Stimulated activated naive CD8-positive, alpha-beta T cell treated with anti-CD3 and anti-CD28 coated beads, Interleukin-15, Interleukin-2, amounts not matched to agents 100 U/mL and 50 U/mL, for 24 hours (primary cell): ENCODE results near the gene CIDEA.
A peak's percentile ranks its signal among the peaks of the same experiment; 100 is the strongest.
"Not testable (repeated sequence)": the region's sequence is repeated elsewhere in the genome, so short reads cannot be mapped to it uniquely, and the experiment has no call there.

ENCODE experiments used
- ATAC-seq: fragments of 150-1000 bp; cut with Tn5 transposase; one replicate; pipeline ENCODE4 v1.10.0; 2021
- DNase-seq: peaks from one replicate; pipeline ENCODE4 v3.0.0; 2021

Gene CIDEA, protein sequence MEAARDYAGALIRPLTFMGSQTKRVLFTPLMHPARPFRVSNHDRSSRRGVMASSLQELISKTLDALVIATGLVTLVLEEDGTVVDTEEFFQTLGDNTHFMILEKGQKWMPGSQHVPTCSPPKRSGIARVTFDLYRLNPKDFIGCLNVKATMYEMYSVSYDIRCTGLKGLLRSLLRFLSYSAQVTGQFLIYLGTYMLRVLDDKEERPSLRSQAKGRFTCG

GRCh38 chr18:12254136-12254819, at the start of gene CIDEA:
CIDEA (plus strand) TSS chr18:12254361; CDS start chr18:12254384, 23 bp downstream.
- DNase-seq (no peak), ATAC-seq (peak; percentile 36)

DNA sequence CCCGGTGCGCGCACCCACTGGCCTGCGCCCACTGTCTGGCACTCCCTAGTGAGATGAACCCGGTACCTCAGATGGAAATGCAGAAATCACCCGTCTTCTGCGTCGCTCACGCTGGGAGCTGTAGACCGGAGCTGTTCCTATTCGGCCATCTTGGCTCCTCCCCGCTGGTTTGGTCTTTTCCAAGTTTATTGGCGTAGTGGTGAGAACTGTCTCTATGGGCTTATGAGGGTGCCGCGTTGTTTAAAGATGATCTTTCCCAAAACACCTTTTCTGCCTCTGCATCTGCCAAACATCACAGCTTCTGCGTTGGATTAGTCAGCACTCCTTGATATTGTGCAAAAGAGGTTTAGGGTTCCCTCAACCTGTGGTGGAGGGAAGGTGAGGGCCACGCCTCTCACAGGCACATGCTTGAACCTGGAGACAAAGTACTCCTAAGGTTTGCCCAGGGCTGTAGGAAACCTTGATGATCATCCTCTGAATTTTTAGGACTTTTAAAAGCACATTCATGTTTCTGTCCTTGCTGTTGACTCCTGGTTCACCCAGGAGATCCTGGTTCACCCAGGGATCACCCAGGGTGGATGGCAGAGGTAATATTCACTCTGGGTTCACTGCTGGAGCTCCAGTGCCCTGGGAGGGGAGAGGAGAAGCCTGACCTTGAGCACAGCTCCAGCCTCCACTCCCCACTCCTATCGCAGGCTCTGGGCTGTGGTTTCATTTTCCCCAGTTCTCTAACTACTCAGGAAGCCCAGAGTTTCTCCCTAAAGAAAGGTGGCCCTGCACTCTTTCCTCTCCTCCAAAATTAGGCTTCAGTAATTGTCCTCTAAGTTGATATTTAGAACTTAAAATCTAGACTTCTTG, 45.6 kb upstream of the CIDEA start:
- ATAC-seq = not testable (repeated sequence)

DNA sequence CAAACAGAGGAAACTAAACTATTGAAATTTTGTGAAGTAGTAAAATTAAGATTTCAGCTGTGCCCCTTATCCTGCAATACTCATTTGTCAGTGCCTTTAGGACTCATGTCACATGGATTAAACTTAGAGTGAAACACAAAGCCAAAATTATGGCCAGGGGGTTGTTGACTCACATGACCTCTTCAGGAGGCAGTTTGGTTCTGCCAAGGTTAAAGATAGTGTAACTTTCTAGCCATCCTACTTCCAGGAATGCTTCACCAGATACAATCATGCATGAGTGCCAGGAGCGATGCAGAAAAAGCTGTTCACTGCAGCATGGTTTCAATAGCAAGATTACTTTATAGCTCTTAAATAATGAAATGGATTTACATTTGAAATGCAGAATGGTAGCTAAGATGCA, 41.9 kb upstream of the CIDEA start:
- ATAC-seq, DNase-seq: not testable (repeated sequence)

More for the DNA sequence above, 45.6 kb upstream of the CIDEA start:
- DNase-seq = not testable (repeated sequence)

- ATAC-seq, DNase-seq: not testable (repeated sequence)
These were observed 39.7 kb upstream of the CIDEA start for GRCh38 chr18:12214296-12215005.

DNA sequence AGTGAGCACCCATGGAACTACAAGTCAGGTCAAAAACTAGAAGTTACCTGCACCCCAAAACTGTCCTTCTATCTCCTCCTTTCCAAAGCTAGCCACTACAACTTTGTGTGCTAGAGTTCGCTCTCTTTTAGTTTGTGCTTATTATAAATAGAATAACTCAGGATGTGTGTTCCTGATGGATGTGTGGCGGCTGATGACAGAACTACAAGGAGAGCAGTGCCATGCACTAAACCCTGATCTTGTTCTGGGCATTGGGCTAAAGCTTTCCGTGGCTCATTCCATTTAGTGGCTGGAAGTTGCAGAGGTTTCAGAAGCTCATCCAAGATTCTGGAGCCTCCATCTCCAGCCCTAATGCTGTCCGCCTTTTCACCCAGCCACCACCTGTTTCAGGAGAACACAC, 37.7 kb upstream of the CIDEA start:
- not testable (repeated sequence) for ATAC-seq, DNase-seq

DNA sequence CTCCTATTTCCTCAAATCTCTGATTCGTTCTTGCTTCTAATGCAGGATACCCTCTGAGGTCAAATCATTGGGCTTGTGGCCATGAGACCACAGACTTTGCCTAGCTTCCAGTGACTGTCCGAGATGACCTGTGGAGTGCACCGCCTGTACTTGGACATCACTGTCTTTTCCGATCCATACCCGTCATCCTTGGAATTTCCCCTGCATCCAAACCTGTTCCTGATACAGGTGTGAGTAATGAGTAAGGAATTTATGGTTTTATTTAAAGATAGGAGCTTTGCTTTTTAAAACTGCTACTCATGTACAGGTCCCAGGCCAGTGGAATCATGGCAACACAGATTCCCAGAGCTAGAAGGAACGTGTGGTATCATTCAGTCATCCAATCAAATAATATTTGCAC, 35.6 kb upstream of the CIDEA start:
- DNase-seq, ATAC-seq: not testable (repeated sequence)

DNA sequence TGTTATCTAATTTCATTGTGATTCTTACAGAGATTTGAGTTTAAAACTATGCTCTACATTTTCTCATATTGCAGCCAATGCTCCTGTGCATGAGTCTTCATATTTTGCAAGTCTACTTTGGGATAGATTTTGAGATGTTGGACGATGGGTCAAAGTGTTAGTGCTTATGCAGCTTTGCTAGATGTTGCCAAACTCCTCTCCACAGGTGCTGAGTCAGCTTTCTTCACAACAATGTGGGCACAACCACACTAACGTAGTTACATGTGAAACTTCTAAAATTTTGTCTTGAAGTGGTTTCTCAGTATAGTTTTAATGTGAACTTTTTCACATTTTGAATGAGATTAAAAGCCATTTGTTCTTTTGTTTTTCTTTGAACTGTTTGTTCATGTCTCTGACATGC, 32.1 kb upstream of the CIDEA start:
- ATAC-seq, DNase-seq: not testable (repeated sequence)

GRCh38 chr18:12223326-12223725, 30.8 kb upstream of the CIDEA start:
- DNase-seq, ATAC-seq: not testable (repeated sequence)

- ATAC-seq = not testable (repeated sequence)
These were observed 27.4 kb upstream of the CIDEA start for GRCh38 chr18:12226807-12227206.

DNA sequence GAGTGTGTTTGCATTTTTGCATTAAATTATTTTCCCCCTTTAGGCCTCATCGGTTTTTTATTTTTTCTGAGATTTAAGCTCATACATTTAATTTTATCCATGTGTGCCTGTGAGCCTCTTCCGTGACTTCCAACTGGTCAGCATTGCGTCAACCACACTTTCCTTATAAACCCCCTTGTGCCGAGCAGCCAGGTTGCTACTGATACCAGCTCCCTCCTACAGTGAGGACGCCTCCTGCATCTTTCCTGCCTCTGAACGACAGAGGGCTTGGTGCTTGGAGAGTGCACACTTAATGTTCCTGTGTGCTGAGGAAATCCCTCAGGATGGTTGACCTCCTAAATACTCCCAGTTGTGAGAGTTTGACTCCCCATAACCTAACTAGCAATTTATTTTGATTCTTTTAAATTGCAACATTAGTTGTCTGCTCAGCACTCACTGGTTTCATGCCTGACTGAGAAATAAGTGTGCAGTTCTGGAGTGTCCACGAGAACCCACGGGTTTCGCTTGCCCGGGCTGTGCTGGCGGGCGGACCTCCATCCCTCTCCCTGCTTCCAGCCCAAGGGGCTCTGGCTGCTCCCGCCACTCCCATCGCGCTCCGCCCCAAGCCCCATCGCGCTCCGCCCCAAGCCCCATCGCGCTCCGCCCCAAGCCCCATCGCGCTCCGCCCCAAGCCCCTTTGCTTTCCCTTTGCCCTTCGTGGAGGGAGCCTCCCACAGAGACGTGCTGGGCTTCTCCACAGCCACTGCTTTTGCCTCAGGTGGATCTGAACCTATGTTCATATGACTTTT, 26.6 kb upstream of the CIDEA start:
- not testable (repeated sequence) for DNase-seq, ATAC-seq

More at GRCh38 chr18:12226807-12227206, 27.4 kb upstream of the CIDEA start:
- DNase-seq = not testable (repeated sequence)

GRCh38 chr18:12228308-12228707, 25.9 kb upstream of the CIDEA start:
- ATAC-seq, DNase-seq: not testable (repeated sequence)

- ATAC-seq, DNase-seq: not testable (repeated sequence)
These were observed 23.6 kb upstream of the CIDEA start for GRCh38 chr18:12230561-12230960.

GRCh38 chr18:12231040-12231882, 22.9 kb upstream of the CIDEA start:
- DNase-seq = no peak
- ATAC-seq = no peak

DNA sequence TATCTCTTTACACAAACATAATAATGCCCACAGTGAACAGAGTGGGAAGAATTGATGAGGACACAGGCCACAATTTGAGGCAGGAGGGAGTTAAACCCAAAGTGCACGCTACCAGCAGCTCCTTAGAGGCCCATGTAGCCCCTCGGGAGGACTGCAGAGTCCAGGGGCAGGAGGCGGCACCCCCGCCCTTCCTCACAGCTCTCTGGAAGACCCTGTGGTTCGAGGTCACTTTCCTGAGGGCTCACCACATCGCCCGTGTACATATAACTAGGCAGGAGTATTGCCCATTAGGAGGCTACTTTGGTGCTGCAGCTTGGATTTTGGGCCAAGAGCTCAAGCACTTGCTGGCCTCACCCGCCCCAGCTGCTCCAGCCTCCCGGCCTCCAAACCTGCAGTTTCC, 22.2 kb upstream of the CIDEA start:
- DNase-seq (no peak), ATAC-seq (no peak)

GRCh38 chr18:12233378-12233777, 20.8 kb upstream of the CIDEA start:
- no peak for DNase-seq

GRCh38 chr18:12234451-12235190, 19.5 kb upstream of the CIDEA start:
- ATAC-seq (no peak), DNase-seq (no peak)

More at GRCh38 chr18:12233378-12233777, 20.8 kb upstream of the CIDEA start:
- no peak for ATAC-seq

GRCh38 chr18:12236141-12236540, 18.0 kb upstream of the CIDEA start:
- no peak for DNase-seq
- ATAC-seq = no peak

DNA sequence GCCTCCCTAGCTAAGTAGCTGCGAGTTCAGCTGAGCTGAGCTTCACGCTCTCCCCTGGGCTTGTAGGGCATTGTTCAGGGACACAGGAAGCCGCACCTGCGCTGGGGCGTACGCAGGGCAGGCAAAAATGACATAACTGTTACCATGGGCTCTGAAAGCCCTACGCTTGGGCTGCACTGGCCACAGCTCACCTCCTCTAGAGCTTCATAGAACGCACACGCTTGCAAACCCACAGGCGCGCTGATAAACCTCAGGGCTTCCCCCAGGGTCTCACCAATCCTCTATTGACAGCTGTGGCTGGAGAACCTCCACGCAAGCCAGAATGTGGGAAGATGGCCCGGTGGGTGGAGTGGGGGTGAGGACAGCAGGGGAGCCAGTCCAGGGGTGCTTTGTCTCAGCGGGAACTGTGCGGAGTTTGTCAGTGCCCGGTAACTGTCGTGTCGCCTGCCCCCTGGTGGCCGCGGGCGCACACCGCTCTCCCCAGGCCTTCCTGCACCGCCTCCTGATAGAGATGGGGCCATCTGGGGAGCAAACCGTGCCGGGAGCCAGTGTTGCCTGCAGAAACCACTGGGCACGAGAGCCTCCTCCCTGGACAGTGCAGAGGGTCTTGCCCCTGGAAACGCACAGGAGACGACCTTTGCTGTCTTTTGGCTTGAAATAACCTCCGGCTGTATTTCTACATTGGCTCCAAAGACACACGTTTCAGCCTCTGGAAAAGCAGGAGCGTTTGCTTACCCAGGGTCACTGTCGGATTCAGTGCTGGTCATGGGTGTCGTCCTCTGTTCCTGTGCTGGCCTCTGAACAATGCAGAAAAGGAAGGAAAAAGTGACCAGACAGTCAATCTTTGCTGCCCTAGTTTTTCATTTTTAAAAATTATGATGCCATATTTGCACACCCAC, 17.0 kb upstream of the CIDEA start:
- ATAC-seq (peak; percentile 91), DNase-seq (peak; percentile 83)
